GM20000 (cell line): ENCODE data around the gene MS4A6A.
A peak's percentile ranks its signal among the peaks of the same experiment; 100 is the strongest.
"Not testable (repeated sequence)": the region's sequence is repeated elsewhere in the genome, so short reads cannot be mapped to it uniquely, and the experiment has no call there.

Experiments
- DNase-seq: peaks from one replicate; pipeline ENCODE4 v3.0.0; 2012; ENCODE audit warnings: low spot score
- CTCF ChIP-seq: IDR thresholded peaks from 2 replicates; pipeline ENCODE4 v1.5.1; 2012; ENCODE audit warnings: mild to moderate bottlenecking, control low read depth; ENCODE audit errors: extremely low read depth, missing control alignments

The MS4A6A gene

GRCh38 chr11:60209977-60210376 is 27.1 kb upstream of the MS4A6A start:
- TF ChIP-seq CTCF = no peak
- no peak for DNase-seq

GRCh38 chr11:60208951-60209350 is 26.1 kb upstream of the MS4A6A start:
- no peak for DNase-seq
- TF ChIP-seq CTCF = no peak

- TF ChIP-seq CTCF = no peak
- DNase-seq = no peak
Observed at GRCh38 chr11:60208146-60208895, 25.4 kb upstream of the MS4A6A start.

- TF ChIP-seq CTCF = no peak
- no peak for DNase-seq
Observed at GRCh38 chr11:60206616-60207015, 23.7 kb upstream of the MS4A6A start.

- DNase-seq = peak; percentile 44
- no peak for TF ChIP-seq CTCF
Observed at GRCh38 chr11:60204922-60205321, 22.0 kb upstream of the MS4A6A start.

- not testable (repeated sequence) for DNase-seq
Observed at GRCh38 chr11:60201334-60201733, 18.5 kb upstream of the MS4A6A start.

GRCh38 chr11:60197442-60197841 is 14.6 kb upstream of the MS4A6A start:
- DNase-seq = no peak
- TF ChIP-seq CTCF = no peak

GRCh38 chr11:60195923-60196368 is 13.1 kb upstream of the MS4A6A start:
- DNase-seq = peak; percentile 45
- no peak for TF ChIP-seq CTCF
